Activated CD4-positive, alpha-beta T cell treated with anti-CD3 and anti-CD28 coated beads, Interleukin-2, Interleukin-4, amounts not matched to agents 100 ng/mL and 50 ng/mL, durations not matched to agents 16 hours and 8 hours (primary cell): Measurements from ENCODE around the gene CENPM.

Experiments used
- DNase-seq: peaks from one replicate; pipeline ENCODE4 v3.0.0-alpha.2; 2020; ENCODE audit warnings: low spot score

CENPM gene

GRCh38 chr22:41913842-41914534 is 33.0 kb downstream of the CENPM start:
- no peak for DNase-seq

DNA sequence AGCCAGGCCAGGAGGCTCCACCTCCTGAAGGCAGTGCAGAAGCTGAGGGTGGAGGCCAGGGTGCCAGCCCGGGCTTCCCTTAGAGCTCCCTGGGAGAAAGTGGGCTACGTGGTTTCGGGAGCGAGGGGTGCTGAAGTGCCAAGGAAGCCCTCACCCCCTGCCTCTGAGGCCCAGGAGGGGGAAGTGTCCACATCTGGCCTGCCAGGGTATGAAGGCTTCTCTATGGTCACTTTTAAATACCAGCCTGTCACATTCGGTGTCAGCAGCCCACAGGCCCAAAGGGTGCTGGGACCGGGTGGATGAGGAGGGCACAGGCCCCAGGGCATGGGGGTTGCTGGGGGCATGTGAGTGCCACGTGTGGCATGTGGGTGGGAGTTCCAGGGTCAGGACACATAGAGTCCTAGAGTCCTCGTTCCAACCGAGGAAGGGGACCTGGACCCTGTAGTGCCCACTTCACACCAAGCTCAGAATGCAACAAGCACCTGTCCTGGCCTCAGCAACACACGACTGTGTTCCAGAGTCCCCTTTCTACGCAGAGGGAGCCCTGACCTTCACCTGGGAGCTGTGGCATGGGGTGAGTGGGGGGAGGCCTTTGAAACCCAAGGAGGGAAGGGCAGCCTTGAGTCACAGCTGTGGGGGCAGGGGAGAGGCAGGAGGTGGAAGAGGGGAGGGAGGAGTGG is 33.8 kb downstream of the CENPM start:
- DNase-seq = no peak

- no peak for DNase-seq
Measured at GRCh38 chr22:41912338-41913039, 34.5 kb downstream of the CENPM start.

DNA sequence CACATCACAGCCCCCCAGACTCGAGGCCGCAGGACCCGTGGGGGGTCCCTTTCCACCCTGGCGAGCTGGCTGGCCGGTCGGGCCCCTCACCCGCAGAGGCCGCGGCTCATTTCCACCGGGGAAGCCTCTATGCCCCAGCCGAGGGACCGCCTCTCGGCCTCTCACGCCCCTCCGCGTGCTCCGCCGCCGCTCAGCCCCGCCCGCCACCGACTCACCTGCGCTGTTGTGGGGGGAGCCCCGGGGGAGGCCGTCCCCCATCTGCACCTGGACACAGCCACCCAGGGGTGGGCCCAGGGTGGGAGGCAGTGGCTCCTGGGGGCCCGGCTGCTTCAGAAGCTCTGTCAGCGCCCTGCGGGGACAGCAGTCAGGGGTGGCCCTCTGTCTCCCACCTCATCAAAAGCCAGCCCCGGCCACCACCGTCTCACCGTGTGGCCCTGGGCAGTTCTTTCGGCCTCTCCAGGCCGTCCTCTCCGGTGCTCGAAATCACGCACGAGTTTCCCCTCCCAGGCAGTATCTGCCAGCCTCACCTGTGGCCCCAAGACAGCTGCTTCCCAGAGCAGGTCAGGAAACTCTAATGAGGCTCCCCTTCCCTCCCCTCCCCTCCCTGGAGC is 35.8 kb downstream of the CENPM start:
- DNase-seq = no peak

- DNase-seq = no peak
Measured at GRCh38 chr22:41910050-41911000, 36.6 kb downstream of the CENPM start.

DNA sequence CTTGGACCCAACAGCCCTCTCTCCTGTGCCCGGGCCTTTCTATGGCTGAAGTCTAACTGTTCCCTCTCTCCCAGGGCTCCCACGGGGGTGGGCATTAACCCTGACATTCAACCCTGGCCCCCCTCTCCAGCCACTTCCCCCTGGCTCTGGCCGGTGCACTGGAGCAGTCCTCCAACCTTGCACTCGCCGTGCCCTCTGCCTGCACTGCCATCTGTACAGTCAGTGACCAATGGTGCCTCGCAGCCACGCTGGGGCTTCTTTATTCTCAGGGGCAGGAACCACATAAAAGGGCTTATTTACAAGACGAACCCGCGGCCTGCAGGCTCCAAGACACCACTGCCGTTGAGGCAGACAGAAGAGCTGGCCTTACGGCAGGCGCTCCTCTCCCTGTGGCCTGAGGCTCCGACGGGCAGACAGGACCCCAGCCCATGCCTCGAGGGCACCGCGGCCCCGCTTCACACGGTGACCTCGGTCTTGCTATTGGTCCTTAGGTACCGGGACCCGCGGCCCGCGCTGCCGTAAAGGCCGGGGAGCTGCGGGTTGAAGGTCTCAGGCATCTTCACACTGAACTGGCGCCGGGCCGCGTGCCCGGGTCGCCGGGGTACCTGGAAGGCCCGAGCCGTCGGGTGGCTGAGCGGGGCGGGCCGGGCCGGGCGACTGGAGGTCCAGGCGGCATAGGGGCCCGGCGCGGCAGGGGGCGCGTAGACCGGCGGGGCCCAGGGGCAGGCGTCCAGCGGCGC is 37.5 kb downstream of the CENPM start:
- DNase-seq = no peak

- no peak for DNase-seq
Measured at GRCh38 chr22:41908411-41909309, 38.3 kb downstream of the CENPM start.

- no peak for DNase-seq
Measured at GRCh38 chr22:41907436-41908401, 39.2 kb downstream of the CENPM start.

- no peak for DNase-seq
Measured at GRCh38 chr22:41906822-41907221, 40.1 kb downstream of the CENPM start.

- DNase-seq = no peak
Measured at GRCh38 chr22:41905411-41906202, 41.3 kb downstream of the CENPM start.

GRCh38 chr22:41904450-41905410 is 42.2 kb downstream of the CENPM start:
- DNase-seq = no peak

DNA sequence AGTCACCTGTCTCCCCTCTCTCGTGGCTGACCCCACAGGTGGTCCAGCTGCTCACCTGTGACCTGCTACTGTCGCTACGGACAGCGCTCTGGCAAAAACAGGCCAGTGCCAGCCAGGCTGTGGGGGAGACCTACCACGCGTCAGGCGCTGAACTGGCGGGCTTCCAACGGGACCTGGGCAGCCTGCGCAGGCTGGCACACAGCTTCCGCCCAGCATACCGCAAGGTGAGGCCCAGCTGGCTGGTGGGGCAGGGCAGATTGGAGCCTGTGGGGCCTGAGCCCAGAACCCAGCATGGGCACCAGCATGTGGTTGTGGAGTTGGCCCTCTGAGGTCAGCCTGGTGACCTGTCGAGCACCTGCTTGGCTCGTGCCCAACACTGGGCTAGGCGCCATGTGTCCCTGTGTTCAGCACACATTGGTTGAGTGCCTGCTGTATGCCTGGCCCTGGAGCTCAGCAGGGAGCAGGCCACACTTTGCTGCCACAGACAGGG is 44.0 kb downstream of the CENPM start:
- DNase-seq = no peak

DNA sequence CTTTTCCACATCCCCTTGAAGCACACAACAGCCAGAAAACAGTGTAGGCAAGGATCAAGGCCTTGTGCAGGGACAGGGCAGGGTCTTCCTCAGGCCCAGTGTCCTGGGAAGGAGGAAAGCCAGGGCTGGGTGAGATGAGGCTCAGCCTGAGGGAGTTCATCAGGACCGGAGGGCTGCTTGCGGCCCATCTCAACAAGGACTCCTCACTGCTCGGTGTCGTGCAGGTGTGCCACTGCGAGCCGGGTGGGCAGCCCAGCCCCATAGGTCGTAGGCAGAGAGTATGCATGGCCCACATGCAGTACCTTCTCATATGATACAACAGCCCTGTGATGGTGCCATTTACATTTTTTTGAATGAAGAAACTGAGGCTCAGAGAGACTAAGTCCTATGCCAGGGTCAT is 44.9 kb downstream of the CENPM start:
- no peak for DNase-seq

GRCh38 chr22:41900652-41901312 is 46.2 kb downstream of the CENPM start:
- no peak for DNase-seq

- no peak for DNase-seq
Measured at GRCh38 chr22:41899992-41900651, 46.8 kb downstream of the CENPM start.
